ENCODE data around the gene NSDHL. TPM values are rescaled to one million over a fixed set of nuclear protein-coding genes. Genes with fewer than 3 reads are reported as not detected.

NSDHL gene
- total and polyA plus RNA-seq, 4 donors = 12.8 to 33.4 (median 25.4) TPM

DNA sequence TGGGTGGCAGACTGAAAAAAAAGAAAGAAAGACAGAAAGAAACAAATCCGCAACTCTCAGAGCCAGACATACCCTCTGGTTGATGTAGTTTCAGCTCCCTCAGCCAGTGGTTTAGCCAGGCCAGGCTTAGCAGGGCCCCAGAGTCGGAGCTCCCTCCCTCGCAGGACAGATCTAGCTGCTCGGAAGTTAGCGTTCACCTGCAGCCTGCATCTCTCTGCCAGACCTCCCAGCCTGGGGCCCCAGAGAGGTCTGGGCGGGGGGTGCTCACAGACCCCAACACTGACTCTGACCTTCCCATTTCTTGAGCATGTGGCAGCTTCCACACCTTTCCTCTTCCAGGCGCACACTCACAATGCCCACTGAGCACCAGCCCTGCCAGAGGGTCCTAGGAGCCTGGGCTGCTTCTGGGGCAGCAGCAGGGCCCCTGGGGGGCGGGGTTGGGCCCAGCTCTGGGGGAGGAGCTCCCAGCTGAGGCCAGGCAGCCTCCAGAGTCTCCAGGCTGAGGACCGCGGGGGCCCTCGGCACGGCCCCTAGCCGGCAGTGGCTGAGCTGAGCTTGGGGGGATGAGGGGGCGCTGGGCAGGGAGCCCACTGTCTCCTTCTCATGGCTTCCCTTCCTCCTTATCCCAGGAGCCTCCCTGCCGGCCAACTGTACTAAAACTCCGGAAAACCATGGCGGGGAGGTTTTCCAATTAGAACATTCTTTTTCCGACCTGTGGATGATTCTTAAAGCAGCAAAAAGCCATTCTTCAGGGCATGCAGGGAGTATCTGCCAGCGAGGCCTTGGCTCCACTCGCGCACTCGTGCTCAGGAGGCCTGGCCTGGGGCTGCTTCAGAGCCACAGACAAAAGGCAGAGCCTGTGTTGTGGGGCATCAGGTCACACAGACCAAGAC lies 62.4 kb downstream of the NSDHL start:
- Histone ChIP-seq H3K27ac (ENCODE audit: low read depth in 1 of 2, low read length in 1 of 2) (no peak overlapping the region), H3K9me3 (ENCODE audit: control insufficient read depth in 4 of 4, insufficient read depth in 3 of 4, low read length in 3 of 4) (peaks cover 0 to 5% (median 0%) of the 10 kb centered on the region in 4 donors), H3K4me1 (ENCODE audit: control insufficient read depth in 5 of 5, insufficient read depth in 5 of 5, low read length in 5 of 5) (peaks cover 0 to 1% (median 0%) of the 10 kb centered on the region in 5 donors), H3K36me3 (ENCODE audit: control insufficient read depth in 4 of 4, insufficient read depth in 4 of 4, low read length in 4 of 4) (no peaks in the 10 kb centered on the region), H3K9ac (ENCODE audit: insufficient read depth in 1 of 2, low read length in 2 of 2) (no peak overlapping the region), H3K4me3 (no peak overlapping the region), H3K27me3 (ENCODE audit: control insufficient read depth in 3 of 3, insufficient read depth in 3 of 3, low read length in 2 of 3) (peaks cover 0 to 7% (median 0%) of the 10 kb centered on the region in 3 donors)
- DNase-seq (no peak), ATAC-seq (ENCODE audit: insufficient read depth, low FRiP score) (no peak)
- WGBS, 2 donors = 69 to 89% methylated on average over 16 to 22 of the region's 22 CpGs
- TF ChIP-seq, protein P1, sequence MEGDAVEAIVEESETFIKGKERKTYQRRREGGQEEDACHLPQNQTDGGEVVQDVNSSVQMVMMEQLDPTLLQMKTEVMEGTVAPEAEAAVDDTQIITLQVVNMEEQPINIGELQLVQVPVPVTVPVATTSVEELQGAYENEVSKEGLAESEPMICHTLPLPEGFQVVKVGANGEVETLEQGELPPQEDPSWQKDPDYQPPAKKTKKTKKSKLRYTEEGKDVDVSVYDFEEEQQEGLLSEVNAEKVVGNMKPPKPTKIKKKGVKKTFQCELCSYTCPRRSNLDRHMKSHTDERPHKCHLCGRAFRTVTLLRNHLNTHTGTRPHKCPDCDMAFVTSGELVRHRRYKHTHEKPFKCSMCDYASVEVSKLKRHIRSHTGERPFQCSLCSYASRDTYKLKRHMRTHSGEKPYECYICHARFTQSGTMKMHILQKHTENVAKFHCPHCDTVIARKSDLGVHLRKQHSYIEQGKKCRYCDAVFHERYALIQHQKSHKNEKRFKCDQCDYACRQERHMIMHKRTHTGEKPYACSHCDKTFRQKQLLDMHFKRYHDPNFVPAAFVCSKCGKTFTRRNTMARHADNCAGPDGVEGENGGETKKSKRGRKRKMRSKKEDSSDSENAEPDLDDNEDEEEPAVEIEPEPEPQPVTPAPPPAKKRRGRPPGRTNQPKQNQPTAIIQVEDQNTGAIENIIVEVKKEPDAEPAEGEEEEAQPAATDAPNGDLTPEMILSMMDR (IDR thresholded peaks at IDR 0.05; ENCODE audit: control extremely low read depth, extremely low read depth) = no peak

DNA sequence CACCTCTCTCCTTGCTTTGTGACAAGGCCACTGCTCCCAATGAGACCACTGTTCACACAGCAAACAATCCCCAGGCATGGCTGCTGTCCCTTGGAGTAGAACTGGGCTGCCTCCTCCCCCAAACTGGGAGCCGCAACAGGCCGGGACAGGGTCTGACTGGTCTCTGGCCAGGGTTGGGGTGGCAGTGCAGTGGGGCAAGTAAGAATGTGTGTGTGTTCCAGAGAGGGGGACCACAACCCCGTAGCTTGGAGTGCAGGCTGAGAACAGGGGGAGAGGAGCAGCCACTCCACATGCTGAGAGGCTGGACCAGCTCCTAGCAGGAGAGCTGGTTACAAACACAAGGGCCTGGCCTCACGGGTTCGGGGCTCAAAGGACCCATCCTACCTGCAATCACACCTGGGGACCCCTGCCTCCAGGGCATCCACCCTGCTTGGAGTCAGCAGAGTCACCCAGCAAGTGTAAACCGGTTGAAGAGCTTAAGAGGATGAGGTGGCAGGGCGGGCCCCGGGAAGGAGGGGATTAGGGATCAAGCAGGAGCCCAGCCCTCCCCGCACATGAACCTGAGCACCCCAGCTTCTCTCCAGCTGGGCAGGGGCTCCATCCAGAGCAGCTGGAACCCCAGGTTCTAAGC lies 63.2 kb downstream of the NSDHL start:
- H3K27me3 ChIP-seq (ENCODE audit: control insufficient read depth in 3 of 3, insufficient read depth in 3 of 3, low read length in 2 of 3) = peaks cover 0 to 7% (median 0%) of the 10 kb centered on the region in 3 donors
- DNase-seq (no peak), ATAC-seq (ENCODE audit: insufficient read depth, low FRiP score) (no peak)
- TF ChIP-seq, protein P1 (IDR thresholded peaks at IDR 0.05; ENCODE audit: control extremely low read depth, extremely low read depth) = no peak
- WGBS, 2 donors = 78 to 88% methylated on average over 9 of the region's 9 CpGs
- H3K36me3 ChIP-seq (ENCODE audit: control insufficient read depth in 4 of 4, insufficient read depth in 4 of 4, low read length in 4 of 4) = no peaks in the 10 kb centered on the region
- peaks cover 0 to 4% (median 0%) of the 10 kb centered on the region in 5 donors for H3K4me1 ChIP-seq (ENCODE audit: control insufficient read depth in 5 of 5, insufficient read depth in 5 of 5, low read length in 5 of 5)
- H3K9ac ChIP-seq (ENCODE audit: insufficient read depth in 1 of 2, low read length in 2 of 2) = no peak overlapping the region
- H3K4me3 ChIP-seq = no peak overlapping the region
- no peak overlapping the region for H3K27ac ChIP-seq (ENCODE audit: low read depth in 1 of 2, low read length in 1 of 2)
- peaks cover 0 to 5% (median 0%) of the 10 kb centered on the region in 4 donors for H3K9me3 ChIP-seq (ENCODE audit: control insufficient read depth in 4 of 4, insufficient read depth in 3 of 4, low read length in 3 of 4)

DNA sequence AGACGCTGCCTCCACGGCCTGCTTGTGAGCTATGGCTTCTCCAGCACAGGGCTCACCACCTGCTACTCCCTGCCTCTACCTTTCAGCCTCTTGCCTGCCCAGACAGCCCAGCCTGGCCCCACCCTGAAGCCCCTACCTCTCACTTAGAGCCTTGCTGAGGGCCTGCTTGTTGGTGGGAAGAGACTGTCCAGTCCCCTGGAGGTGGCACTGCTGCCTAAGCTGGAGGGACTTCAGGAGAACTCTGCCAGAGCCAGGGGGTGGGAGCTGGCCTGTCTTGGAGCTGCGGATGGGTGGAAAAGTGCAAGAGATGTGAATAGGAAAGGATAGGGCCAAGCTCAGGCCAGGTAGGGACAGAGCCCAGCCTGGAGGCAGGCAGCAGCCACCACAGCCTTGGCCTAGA lies 64.3 kb downstream of the NSDHL start:
- Histone ChIP-seq H3K27me3 (ENCODE audit: control insufficient read depth in 3 of 3, insufficient read depth in 3 of 3, low read length in 2 of 3) (peaks cover 0 to 5% (median 0%) of the 10 kb centered on the region in 3 donors), H3K9ac (ENCODE audit: insufficient read depth in 1 of 2, low read length in 2 of 2) (no peak overlapping the region), H3K9me3 (ENCODE audit: control insufficient read depth in 4 of 4, insufficient read depth in 3 of 4, low read length in 3 of 4) (peaks cover 0 to 3% (median 0%) of the 10 kb centered on the region in 4 donors), H3K36me3 (ENCODE audit: control insufficient read depth in 4 of 4, insufficient read depth in 4 of 4, low read length in 4 of 4) (no peaks in the 10 kb centered on the region), H3K4me1 (ENCODE audit: control insufficient read depth in 5 of 5, insufficient read depth in 5 of 5, low read length in 5 of 5) (peaks cover 0 to 4% (median 0%) of the 10 kb centered on the region in 5 donors), H3K4me3 (no peak overlapping the region), H3K27ac (ENCODE audit: low read depth in 1 of 2, low read length in 1 of 2) (no peak overlapping the region)
- DNase-seq = no peak
- WGBS, 2 donors = 70 to 100% methylated on average over 1 to 3 of the region's 3 CpGs
- TF ChIP-seq, protein P1 (IDR thresholded peaks at IDR 0.05; ENCODE audit: control extremely low read depth, extremely low read depth) = no peak
- ATAC-seq (ENCODE audit: insufficient read depth, low FRiP score) = no peak

All from lung (tissue), 12 donors.